ENCODE data around the gene TCP11L1. TPM values are rescaled to one million over a fixed set of nuclear protein-coding genes. Genes with fewer than 3 reads are reported as not detected.
A peak's percentile ranks its signal among the peaks of the same experiment; 100 is the strongest.
"Not testable (repeated sequence)": the region's sequence is repeated elsewhere in the genome, so short reads cannot be mapped to it uniquely, and the experiment has no call there.

TCP11L1 gene
- total and polyA plus RNA-seq, 9 donors, result 6.9 to 13.2 (median 9.5) TPM

DNA sequence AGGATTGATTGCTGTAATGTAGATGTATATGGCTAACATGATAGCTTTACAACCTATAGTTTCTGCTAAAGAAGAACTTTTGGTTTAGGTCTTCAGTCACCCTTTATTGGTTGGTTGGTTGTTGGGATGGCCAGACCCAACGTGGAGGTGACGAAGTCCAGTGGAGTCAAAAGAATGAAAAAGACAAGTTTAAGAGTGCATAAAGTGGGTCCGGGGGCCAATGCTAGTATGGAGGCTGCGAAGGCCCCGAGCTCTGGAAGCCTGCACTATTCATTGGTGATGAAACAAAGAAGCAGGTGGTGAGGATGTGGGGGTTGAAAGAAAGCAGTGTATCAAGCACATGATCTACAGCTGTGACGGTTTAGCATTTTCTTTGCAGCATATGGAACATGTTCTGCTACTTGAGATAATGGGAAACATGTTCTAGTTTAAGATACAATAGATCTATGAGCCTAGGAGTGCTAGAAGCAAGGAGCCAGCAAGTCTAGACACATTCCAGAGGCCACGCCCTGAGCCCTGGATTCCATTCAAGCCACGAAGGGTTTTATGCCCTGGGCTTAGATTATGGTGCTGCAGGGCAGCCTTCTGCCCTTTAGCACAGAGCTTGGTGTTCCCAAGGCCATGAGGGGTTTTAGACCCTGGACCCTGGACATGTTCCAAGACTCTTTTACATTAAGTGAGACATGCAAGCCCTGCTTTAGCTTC is 6.3 kb downstream of the TCP11L1 start:
- Histone ChIP-seq H3K36me3 (ENCODE audit: control insufficient read depth, insufficient read depth, low read length) (peaks cover 14% of the 10 kb centered on the region), H3K4me3 (ENCODE audit: low read length) (no peak overlapping the region), H3K27ac (ENCODE audit: low read length) (no peak overlapping the region), H3K27me3 (ENCODE audit: control insufficient read depth, insufficient read depth, low read length) (no peaks in the 10 kb centered on the region), H3K4me1 (ENCODE audit: control insufficient read depth, insufficient read depth, low read length) (peaks cover 4% of the 10 kb centered on the region), H3K9me3 (replicated peaks; ENCODE audit: control insufficient read depth, low read depth, low read length) (no peaks in the 10 kb centered on the region)
- no peak for DNase-seq
- 85% methylated on average over 8 of the region's 8 CpGs for WGBS (ENCODE audit: insufficient coverage)

DNA sequence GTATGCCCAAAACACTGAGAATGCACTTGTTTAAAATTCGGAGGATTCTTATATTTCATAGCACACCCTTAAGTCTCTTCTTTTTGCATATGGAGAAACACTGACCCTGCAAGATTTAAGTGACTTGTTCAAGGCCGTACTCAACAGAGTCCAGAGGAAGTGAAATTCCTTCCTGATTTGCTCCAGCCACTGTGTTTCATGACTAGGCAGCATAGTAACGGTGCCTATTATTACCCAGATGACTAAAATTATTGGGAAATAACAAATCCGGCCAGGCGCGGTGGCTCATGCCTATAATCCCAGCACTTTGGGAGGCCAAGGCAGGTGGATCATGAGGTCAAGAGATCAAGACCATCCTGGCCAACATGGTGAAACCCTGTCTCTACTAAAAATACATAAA is 9.3 kb downstream of the TCP11L1 start:
- H3K27me3 ChIP-seq (ENCODE audit: control insufficient read depth, insufficient read depth, low read length); H3K4me1 ChIP-seq (ENCODE audit: control insufficient read depth, insufficient read depth, low read length); H3K9me3 ChIP-seq (replicated peaks; ENCODE audit: control insufficient read depth, low read depth, low read length); H3K27ac ChIP-seq (ENCODE audit: low read length); H3K4me3 ChIP-seq (ENCODE audit: low read length): not testable (repeated sequence)
- WGBS (ENCODE audit: insufficient coverage), result 100% methylated on average over 3 of the region's 6 CpGs
- peak; percentile 61 for DNase-seq
- H3K36me3 ChIP-seq (ENCODE audit: control insufficient read depth, insufficient read depth, low read length), result peaks cover 12% of the 10 kb centered on the region

DNA sequence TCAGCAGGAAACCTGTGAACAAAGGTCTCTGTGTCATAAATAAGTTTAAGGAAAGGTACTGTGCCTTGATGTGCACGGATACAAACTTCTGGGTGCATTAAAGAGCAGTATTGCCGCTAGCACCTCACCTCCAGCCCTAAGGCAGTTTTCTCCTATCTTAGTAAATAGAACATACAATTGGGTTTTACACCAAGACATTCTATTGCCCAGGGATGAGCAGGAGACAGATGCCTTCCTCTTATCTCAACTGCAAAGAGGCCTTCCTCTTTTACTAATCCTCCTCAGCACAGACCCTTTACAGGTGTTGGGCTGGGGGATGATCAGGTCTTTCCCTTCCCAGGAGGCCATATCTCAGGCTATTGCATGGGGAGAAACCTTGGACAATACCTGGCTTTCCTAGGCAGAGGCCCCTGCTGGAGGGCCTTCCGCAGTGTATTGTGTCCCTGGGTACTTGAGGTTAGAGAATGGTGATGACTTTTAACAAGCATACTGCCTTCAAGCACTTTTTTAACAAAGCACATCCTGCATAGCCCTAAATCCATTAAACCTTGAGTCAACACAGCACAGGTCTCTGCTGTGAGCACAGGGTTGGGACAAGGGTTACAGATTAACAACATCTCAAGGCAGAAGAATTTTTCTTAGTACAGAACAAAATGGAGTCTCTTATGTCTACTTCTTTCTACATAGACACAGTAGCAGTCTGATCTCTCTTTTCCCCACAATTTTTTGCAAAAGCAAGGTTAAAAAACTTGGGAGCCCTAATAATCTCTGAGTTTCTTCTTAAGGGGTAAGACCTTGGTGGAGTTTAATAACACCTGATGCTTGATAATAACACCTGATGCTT is 10.4 kb downstream of the TCP11L1 start:
- no CpG with 5 or more reads among the region's 3 CpGs for WGBS (ENCODE audit: insufficient coverage)
- not testable (repeated sequence) for H3K4me3 ChIP-seq (ENCODE audit: low read length); H3K27ac ChIP-seq (ENCODE audit: low read length); H3K27me3 ChIP-seq (ENCODE audit: control insufficient read depth, insufficient read depth, low read length); H3K4me1 ChIP-seq (ENCODE audit: control insufficient read depth, insufficient read depth, low read length); DNase-seq; H3K9me3 ChIP-seq (replicated peaks; ENCODE audit: control insufficient read depth, low read depth, low read length); H3K36me3 ChIP-seq (ENCODE audit: control insufficient read depth, insufficient read depth, low read length)

GRCh38 chr11:33052231-33052630 is 12.9 kb downstream of the TCP11L1 start:
- Histone ChIP-seq H3K27ac (ENCODE audit: low read length) (no peak overlapping the region), H3K4me1 (ENCODE audit: control insufficient read depth, insufficient read depth, low read length) (no peaks in the 10 kb centered on the region), H3K27me3 (ENCODE audit: control insufficient read depth, insufficient read depth, low read length) (no peaks in the 10 kb centered on the region), H3K36me3 (ENCODE audit: control insufficient read depth, insufficient read depth, low read length) (peaks cover 10% of the 10 kb centered on the region), H3K4me3 (ENCODE audit: low read length) (no peak overlapping the region), H3K9me3 (replicated peaks; ENCODE audit: control insufficient read depth, low read depth, low read length) (no peaks in the 10 kb centered on the region)
- no CpG with 5 or more reads among the region's 2 CpGs for WGBS (ENCODE audit: insufficient coverage)
- peak; percentile 27 for DNase-seq

- H3K36me3 ChIP-seq (ENCODE audit: control insufficient read depth, insufficient read depth, low read length), result peaks cover 23% of the 10 kb centered on the region
- no peaks in the 10 kb centered on the region for H3K9me3 ChIP-seq (replicated peaks; ENCODE audit: control insufficient read depth, low read depth, low read length)
- no peak overlapping the region for H3K4me3 ChIP-seq (ENCODE audit: low read length)
- H3K4me1 ChIP-seq (ENCODE audit: control insufficient read depth, insufficient read depth, low read length), result no peaks in the 10 kb centered on the region
- no peak overlapping the region for H3K27ac ChIP-seq (ENCODE audit: low read length)
- DNase-seq, result no peak
- H3K27me3 ChIP-seq (ENCODE audit: control insufficient read depth, insufficient read depth, low read length), result no peaks in the 10 kb centered on the region
Observed at GRCh38 chr11:33055375-33055774, 16.0 kb downstream of the TCP11L1 start.

DNA sequence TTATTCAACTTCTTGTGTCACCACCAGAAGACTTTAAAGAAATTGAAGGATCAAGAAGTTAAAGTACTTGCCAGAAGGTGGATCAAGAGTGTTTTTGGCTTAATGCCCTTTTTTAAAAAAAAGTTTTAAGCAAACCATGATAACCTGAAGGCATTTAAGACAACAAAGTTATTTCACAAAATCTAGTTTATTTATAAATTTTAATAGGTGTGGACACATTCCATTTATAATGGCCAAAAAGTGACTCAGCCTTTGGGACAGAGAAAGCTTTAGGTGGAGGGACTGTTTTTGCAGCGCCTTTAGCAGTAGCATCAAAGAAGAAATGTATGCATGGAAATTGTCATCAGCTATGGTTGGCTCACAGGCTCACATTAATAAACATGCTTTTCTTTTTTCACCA is 17.9 kb downstream of the TCP11L1 start:
- Histone ChIP-seq H3K4me1 (ENCODE audit: control insufficient read depth, insufficient read depth, low read length) (no peaks in the 10 kb centered on the region), H3K27me3 (ENCODE audit: control insufficient read depth, insufficient read depth, low read length) (no peaks in the 10 kb centered on the region), H3K36me3 (ENCODE audit: control insufficient read depth, insufficient read depth, low read length) (peaks cover 37% of the 10 kb centered on the region), H3K9me3 (replicated peaks; ENCODE audit: control insufficient read depth, low read depth, low read length) (no peaks in the 10 kb centered on the region), H3K4me3 (ENCODE audit: low read length) (no peak overlapping the region), H3K27ac (ENCODE audit: low read length) (no peak overlapping the region)
- DNase-seq, result no peak
- WGBS (ENCODE audit: insufficient coverage), result no CpG with 5 or more reads among the region's 1 CpG

DNA sequence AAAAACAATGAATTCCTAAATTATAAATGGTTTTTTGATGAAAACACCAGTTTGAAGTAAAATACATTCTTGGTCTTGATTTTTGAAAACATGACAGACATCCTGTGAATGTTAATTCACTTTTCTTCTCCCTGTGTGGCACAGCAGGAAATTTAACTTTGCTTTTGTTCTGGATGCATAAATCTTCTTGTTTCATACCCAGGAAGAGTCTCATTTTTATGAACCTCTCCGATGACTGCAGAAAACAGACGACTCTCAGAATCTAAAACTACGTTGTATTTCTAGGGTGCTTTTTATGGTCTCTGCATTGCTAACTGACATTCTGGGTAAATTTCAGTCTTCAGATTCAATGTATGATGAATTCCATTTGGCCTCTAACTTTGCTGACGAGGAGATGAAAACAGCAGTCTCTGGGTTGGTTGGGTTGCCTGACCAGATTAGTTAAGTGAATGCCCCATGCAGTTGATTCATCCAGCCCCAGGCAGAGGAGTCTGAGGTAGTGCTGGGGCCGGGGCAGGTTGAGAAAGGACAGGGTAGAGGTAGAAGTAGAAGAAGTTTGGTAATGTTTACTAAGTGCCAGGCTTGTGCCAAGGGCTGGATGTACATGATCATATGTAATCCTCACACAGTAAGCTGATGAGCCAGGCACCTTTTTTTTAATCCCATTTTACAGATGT is 20.1 kb downstream of the TCP11L1 start:
- Histone ChIP-seq H3K27ac (ENCODE audit: low read length) (no peak overlapping the region), H3K36me3 (ENCODE audit: control insufficient read depth, insufficient read depth, low read length) (peaks cover 49% of the 10 kb centered on the region), H3K4me3 (ENCODE audit: low read length) (no peak overlapping the region), H3K4me1 (ENCODE audit: control insufficient read depth, insufficient read depth, low read length) (peaks cover 8% of the 10 kb centered on the region), H3K9me3 (replicated peaks; ENCODE audit: control insufficient read depth, low read depth, low read length) (no peaks in the 10 kb centered on the region), H3K27me3 (ENCODE audit: control insufficient read depth, insufficient read depth, low read length) (no peaks in the 10 kb centered on the region)
- no peak for DNase-seq
- 56% methylated on average over 1 of the region's 5 CpGs for WGBS (ENCODE audit: insufficient coverage)

DNA sequence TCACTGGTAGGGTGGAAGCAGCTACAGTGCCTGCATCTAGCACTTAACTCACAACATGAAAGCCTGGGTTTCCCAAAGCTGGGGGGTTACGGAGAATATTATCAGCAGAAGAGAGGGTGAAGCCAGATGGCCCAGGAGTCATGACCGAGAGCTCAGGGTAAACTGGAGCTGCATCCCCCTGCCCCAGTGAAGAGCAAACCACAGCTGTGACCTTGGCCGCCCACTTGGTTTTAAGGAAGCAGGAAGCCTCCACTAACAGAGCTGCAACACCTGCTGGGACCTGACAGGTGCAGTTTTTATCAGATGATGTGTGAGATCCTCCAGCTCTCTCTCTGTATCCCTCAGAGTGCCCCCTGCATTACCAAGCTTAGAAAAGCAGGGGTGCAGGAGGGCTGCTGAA is 20.9 kb downstream of the TCP11L1 start:
- no peak overlapping the region for H3K27ac ChIP-seq (ENCODE audit: low read length)
- H3K27me3 ChIP-seq (ENCODE audit: control insufficient read depth, insufficient read depth, low read length), result no peaks in the 10 kb centered on the region
- DNase-seq, result no peak
- H3K36me3 ChIP-seq (ENCODE audit: control insufficient read depth, insufficient read depth, low read length), result peaks cover 43% of the 10 kb centered on the region
- H3K9me3 ChIP-seq (replicated peaks; ENCODE audit: control insufficient read depth, low read depth, low read length), result no peaks in the 10 kb centered on the region
- peaks cover 9% of the 10 kb centered on the region for H3K4me1 ChIP-seq (ENCODE audit: control insufficient read depth, insufficient read depth, low read length)
- 82% methylated on average over 3 of the region's 3 CpGs for WGBS (ENCODE audit: insufficient coverage)
- no peak overlapping the region for H3K4me3 ChIP-seq (ENCODE audit: low read length)

- Histone ChIP-seq H3K4me1 (ENCODE audit: control insufficient read depth, insufficient read depth, low read length) (peaks cover 9% of the 10 kb centered on the region), H3K27ac (ENCODE audit: low read length) (no peak overlapping the region), H3K36me3 (ENCODE audit: control insufficient read depth, insufficient read depth, low read length) (peaks cover 56% of the 10 kb centered on the region), H3K27me3 (ENCODE audit: control insufficient read depth, insufficient read depth, low read length) (no peaks in the 10 kb centered on the region), H3K9me3 (replicated peaks; ENCODE audit: control insufficient read depth, low read depth, low read length) (no peaks in the 10 kb centered on the region), H3K4me3 (ENCODE audit: low read length) (no peak overlapping the region)
- 61% methylated on average over 4 of the region's 5 CpGs for WGBS (ENCODE audit: insufficient coverage)
- no peak for DNase-seq
Observed at GRCh38 chr11:33062137-33062536, 22.8 kb downstream of the TCP11L1 start.

DNA sequence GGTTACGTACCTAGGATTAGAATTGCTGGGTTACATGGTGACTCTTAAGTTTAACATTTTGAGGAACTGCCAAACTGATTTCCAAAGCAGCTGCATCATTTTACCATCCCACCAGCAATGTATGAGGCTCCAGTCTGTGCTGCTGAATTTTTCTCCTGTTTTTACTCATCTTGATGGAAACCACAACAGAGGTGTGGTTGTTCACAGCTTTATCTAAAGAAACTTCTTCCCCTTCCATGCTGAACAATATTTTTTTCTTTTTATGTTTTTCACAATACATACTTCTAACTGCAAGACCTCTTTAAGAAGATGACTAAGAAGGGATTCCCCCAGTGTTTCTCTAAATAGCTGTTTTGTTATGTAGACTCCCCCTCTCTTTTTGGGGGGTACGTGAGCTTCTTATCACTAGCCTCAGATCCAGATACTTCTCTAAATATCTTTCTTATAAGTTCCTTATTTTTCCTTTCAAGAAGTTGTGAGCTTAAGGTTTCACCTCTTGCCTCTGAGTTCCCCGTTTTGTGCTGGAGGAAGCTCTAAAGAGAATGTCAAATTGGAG is 24.0 kb downstream of the TCP11L1 start:
- DNase-seq, result peak; percentile 21
- Histone ChIP-seq H3K4me3 (ENCODE audit: low read length) (no peak overlapping the region), H3K27ac (ENCODE audit: low read length) (no peak overlapping the region), H3K4me1 (ENCODE audit: control insufficient read depth, insufficient read depth, low read length) (peaks cover 9% of the 10 kb centered on the region), H3K9me3 (replicated peaks; ENCODE audit: control insufficient read depth, low read depth, low read length) (no peaks in the 10 kb centered on the region), H3K27me3 (ENCODE audit: control insufficient read depth, insufficient read depth, low read length) (no peaks in the 10 kb centered on the region), H3K36me3 (ENCODE audit: control insufficient read depth, insufficient read depth, low read length) (peaks cover 65% of the 10 kb centered on the region)
- no CpG with 5 or more reads among the region's 3 CpGs for WGBS (ENCODE audit: insufficient coverage)

Data from muscle of leg (tissue), 11 donors.